AG20443 (cell line): ENCODE data around the gene GSPT2.
"Not testable (repeated sequence)": the region's sequence is repeated elsewhere in the genome, so short reads cannot be mapped to it uniquely, and the experiment has no call there.

ENCODE experiments used
- DNase-seq: peaks from one replicate; pipeline ENCODE4 v3.0.0; 2012; ENCODE audit warnings: low spot score, mixed read lengths

GSPT2 gene

GRCh38 chrX:51743179-51743957 lies at the start of gene GSPT2:
Gene GSPT2, plus strand, starts transcription at chrX:51743442. Its CDS starts 185 bp downstream, at chrX:51743627.
- peak; percentile 78 for DNase-seq

- DNase-seq = no peak
These were observed 49.0 kb upstream of the GSPT2 start for GRCh38 chrX:51694254-51694653.

GRCh38 chrX:51697397-51697796 lies 45.8 kb upstream of the GSPT2 start:
- DNase-seq = no peak

- DNase-seq = not testable (repeated sequence)
These were observed 32.7 kb upstream of the GSPT2 start, which contains the start of gene CENPVL1 for GRCh38 chrX:51710277-51711164. Gene CENPVL1, plus strand, starts transcription at chrX:51710512. Its CDS starts 0 bp downstream, at chrX:51710512.

- DNase-seq = not testable (repeated sequence)
These were observed 30.1 kb upstream of the GSPT2 start for GRCh38 chrX:51712943-51713647.

GRCh38 chrX:51728202-51728601 lies 15.0 kb upstream of the GSPT2 start:
- no peak for DNase-seq

GRCh38 chrX:51737091-51737490 lies 6.2 kb upstream of the GSPT2 start:
- no peak for DNase-seq

- no peak for DNase-seq
These were observed 656 bp upstream of the GSPT2 start for GRCh38 chrX:51742586-51742985.

- DNase-seq = peak; percentile 4
These were observed 4.4 kb downstream of the GSPT2 start for GRCh38 chrX:51747671-51748070.

GRCh38 chrX:51759055-51759839 lies 16.0 kb downstream of the GSPT2 start:
- no peak for DNase-seq

- no peak for DNase-seq
These were observed 17.4 kb downstream of the GSPT2 start for GRCh38 chrX:51760657-51761056.

- DNase-seq = no peak
These were observed 23.3 kb downstream of the GSPT2 start for GRCh38 chrX:51766546-51766945.

- no peak for DNase-seq
These were observed 33.6 kb downstream of the GSPT2 start for GRCh38 chrX:51776851-51777250.

GRCh38 chrX:51779306-51779705 lies 36.1 kb downstream of the GSPT2 start:
- DNase-seq = no peak

GRCh38 chrX:51795136-51795535 lies 51.9 kb downstream of the GSPT2 start:
- no peak for DNase-seq
